ENCODE data around the gene MAP7. TPM values are rescaled to one million over a fixed set of nuclear protein-coding genes. Genes with fewer than 3 reads are reported as not detected.

The MAP7 gene
- total RNA-seq, 5 donors from 2014 or later (not counting 1 experiment from before 2014, with no cell fraction given): 0.33 to 0.73 (median 0.57) TPM

DNA sequence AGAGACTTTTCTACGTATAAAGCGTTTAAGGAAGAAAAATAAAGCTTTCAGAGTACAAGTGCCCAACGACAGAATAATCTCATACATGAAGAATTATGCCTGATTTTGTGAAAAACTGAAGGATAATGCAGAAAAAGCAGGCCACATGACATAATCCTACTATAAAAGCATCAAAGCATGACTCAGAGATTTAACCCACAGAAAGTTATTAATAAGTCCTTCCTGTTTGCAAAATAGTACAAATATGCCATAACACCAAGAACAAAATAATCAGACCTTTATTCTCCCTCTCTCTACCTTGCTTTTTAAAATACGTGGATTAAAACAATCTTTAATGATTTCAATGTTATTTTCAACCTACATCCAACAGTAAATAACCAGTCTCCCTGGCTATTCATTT lies 142.0 kb downstream of the MAP7 start:
- no peaks in the 10 kb centered on the region for H3K27me3 ChIP-seq (replicated peaks in 1 of 2; ENCODE audit: control insufficient read depth in 2 of 2, extremely low read depth in 1 of 2, insufficient read depth in 2 of 2, low read length in 1 of 2)
- no peaks in the 10 kb centered on the region for H3K36me3 ChIP-seq (ENCODE audit: control insufficient read depth in 2 of 2, extremely low read depth in 1 of 2, insufficient read depth in 1 of 2, low read length in 1 of 2)
- 20% methylated on average over 1 of the region's 4 CpGs for WGBS (ENCODE audit: insufficient coverage)
- Mint-ChIP-seq H3K27ac (no peak overlapping the region), H3K4me1 (no peaks in the 10 kb centered on the region), H3K4me3 (no peak overlapping the region), H3K36me3 (no peaks in the 10 kb centered on the region), H3K9me3 (no peaks in the 10 kb centered on the region), H3K27me3 (peaks cover 0 to 14% of the 10 kb centered on the region in 2 donors)
- no peaks in the 10 kb centered on the region for H3K9me3 ChIP-seq
- no peak overlapping the region for H3K27ac ChIP-seq (ENCODE audit: low read length)
- no peak for ATAC-seq (replicated peaks in 1 of 4)
- ChIA-PET CTCF (no interaction called here), POLR2A (interaction anchor here in 1 of 2 donors (0.7 kb wide), 1 partner anchor 8 kb away, joined by 3 read pairs; no protein-coding TSS in a partner anchor)
- no peak overlapping the region for H3K4me3 ChIP-seq (ENCODE audit: control insufficient read depth in 1 of 2, extremely low read depth in 1 of 2, low read length in 1 of 2)
- DNase-seq: no peak
- no peaks in the 10 kb centered on the region for H3K4me1 ChIP-seq (ENCODE audit: control insufficient read depth in 1 of 2, extremely low read depth in 1 of 2, insufficient read depth in 2 of 2, low read length in 2 of 2)

DNA sequence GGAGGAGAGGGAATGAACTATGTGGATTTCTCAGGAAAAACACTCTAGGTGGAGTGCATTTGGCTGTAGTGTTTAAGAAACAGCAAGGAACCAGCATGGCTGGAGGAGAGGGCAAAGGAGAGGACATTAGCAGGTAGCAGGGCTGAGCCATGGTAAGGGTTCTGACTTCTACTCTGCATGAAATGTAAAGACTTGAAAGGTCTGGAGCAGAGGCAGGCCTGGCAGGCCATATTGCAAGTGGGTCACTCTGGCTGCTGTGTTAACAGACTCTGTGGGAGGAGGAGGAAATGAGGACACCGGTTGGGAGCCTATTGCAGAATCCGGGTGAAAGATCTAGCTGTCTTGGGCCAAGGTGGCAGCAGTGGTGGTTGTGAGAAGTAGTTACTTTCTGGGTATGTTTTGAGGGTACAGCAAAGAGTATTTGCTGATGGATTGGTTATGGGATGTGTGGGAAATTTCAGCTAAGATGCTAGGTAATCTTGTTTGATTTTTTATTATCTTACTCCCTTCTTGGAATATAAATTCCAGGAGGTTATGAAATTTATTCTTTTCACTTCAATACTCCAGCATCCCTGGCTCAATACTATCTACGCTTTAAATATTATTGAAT lies 144.7 kb downstream of the MAP7 start:
- no peaks in the 10 kb centered on the region for H3K27me3 ChIP-seq (replicated peaks in 1 of 2; ENCODE audit: control insufficient read depth in 2 of 2, extremely low read depth in 1 of 2, insufficient read depth in 2 of 2, low read length in 1 of 2)
- H3K9me3 ChIP-seq: no peaks in the 10 kb centered on the region

DNA sequence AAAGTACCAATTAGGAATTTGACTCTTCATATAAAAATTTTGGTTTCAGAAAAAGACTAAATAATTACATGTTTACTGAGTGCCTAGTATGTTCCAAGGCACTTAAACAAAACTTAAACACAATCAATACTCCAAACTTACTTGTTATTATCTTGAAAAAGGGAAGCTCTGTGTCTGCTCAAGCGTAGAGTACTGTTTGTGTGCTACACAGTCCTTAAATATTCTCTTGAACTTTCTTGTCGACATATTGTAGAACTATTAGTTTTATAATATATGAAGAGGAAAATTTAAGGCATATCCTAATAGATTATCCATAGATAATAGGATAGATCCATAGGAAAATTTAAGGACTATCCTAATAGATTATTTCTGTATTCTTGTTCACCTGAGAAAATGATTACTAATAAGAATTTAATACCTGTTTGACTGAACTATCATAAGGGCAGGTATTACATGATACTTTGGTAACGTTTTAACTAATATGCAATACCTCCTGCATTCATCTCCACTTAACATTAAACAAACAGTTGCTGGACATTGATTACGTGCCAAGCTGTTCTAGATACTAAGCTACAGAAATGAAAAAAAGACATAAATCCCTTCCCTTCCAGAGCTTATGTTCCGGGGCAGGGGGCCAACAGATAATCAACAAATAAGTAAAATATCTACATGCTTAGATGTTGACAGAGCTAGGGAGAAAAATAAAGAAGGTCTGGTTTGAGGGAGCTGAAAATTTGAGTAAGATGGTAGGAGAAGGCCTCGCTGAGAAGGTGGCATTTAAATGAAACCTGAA lies 145.4 kb downstream of the MAP7 start:
- 100% methylated on average over 1 of the region's 6 CpGs for WGBS (ENCODE audit: insufficient coverage)
- no peak overlapping the region for H3K4me3 ChIP-seq (ENCODE audit: control insufficient read depth in 1 of 2, extremely low read depth in 1 of 2, low read length in 1 of 2)
- CTCF ChIA-PET: interaction anchor here in 1 of 2 donors (0.6 kb wide), 1 partner anchor 1534 kb away, joined by 3 read pairs; no protein-coding TSS in a partner anchor
- Mint-ChIP-seq H3K4me1 (no peaks in the 10 kb centered on the region), H3K9me3 (peaks cover 0 to 3% (median 0%) of the 10 kb centered on the region in 3 donors), H3K27me3 (peaks cover 3 to 15% of the 10 kb centered on the region in 2 donors), H3K27ac (no peak overlapping the region), H3K4me3 (no peak overlapping the region), H3K36me3 (no peaks in the 10 kb centered on the region)
- no peaks in the 10 kb centered on the region for H3K9me3 ChIP-seq
- no peaks in the 10 kb centered on the region for H3K4me1 ChIP-seq (ENCODE audit: control insufficient read depth in 1 of 2, extremely low read depth in 1 of 2, insufficient read depth in 2 of 2, low read length in 2 of 2)
- POLR2A ChIA-PET: no interaction called here
- no peak for DNase-seq
- no peaks in the 10 kb centered on the region for H3K36me3 ChIP-seq (ENCODE audit: control insufficient read depth in 2 of 2, extremely low read depth in 1 of 2, insufficient read depth in 1 of 2, low read length in 1 of 2)
- no peak overlapping the region for H3K27ac ChIP-seq (ENCODE audit: low read length)
- ATAC-seq (replicated peaks in 1 of 4): no peak
- no peaks in the 10 kb centered on the region for H3K27me3 ChIP-seq (replicated peaks in 1 of 2; ENCODE audit: control insufficient read depth in 2 of 2, extremely low read depth in 1 of 2, insufficient read depth in 2 of 2, low read length in 1 of 2)

More for the DNA sequence above, 144.7 kb downstream of the MAP7 start:
- POLR2A ChIA-PET: no interaction called here
- ATAC-seq (replicated peaks in 1 of 4) (no peak), DNase-seq (no peak)
- Histone ChIP-seq H3K36me3 (ENCODE audit: control insufficient read depth in 2 of 2, extremely low read depth in 1 of 2, insufficient read depth in 1 of 2, low read length in 1 of 2) (no peaks in the 10 kb centered on the region), H3K27ac (ENCODE audit: low read length) (no peak overlapping the region), H3K4me3 (ENCODE audit: control insufficient read depth in 1 of 2, extremely low read depth in 1 of 2, low read length in 1 of 2) (no peak overlapping the region), H3K4me1 (ENCODE audit: control insufficient read depth in 1 of 2, extremely low read depth in 1 of 2, insufficient read depth in 2 of 2, low read length in 2 of 2) (no peaks in the 10 kb centered on the region)
- WGBS (ENCODE audit: insufficient coverage): 83% methylated on average over 2 of the region's 3 CpGs
- Mint-ChIP-seq H3K4me1 (no peaks in the 10 kb centered on the region), H3K36me3 (no peaks in the 10 kb centered on the region), H3K4me3 (no peak overlapping the region), H3K9me3 (peaks cover 0 to 3% (median 0%) of the 10 kb centered on the region in 3 donors), H3K27ac (no peak overlapping the region), H3K27me3 (peaks cover 3 to 15% of the 10 kb centered on the region in 2 donors)
- CTCF ChIA-PET: interaction anchor here in 1 of 2 donors (0.6 kb wide), 1 partner anchor 722 kb away, joined by 3 read pairs; no protein-coding TSS in a partner anchor

- no CpG with 5 or more reads among the region's 3 CpGs for WGBS (ENCODE audit: insufficient coverage)
- POLR2A ChIA-PET: interaction anchor here in 1 of 2 donors (0.7 kb wide), 1 partner anchor 11 kb away, joined by 4 read pairs; no protein-coding TSS in a partner anchor
Measured at GRCh38 chr6:136404007-136404406, 146.2 kb downstream of the MAP7 start.

DNA sequence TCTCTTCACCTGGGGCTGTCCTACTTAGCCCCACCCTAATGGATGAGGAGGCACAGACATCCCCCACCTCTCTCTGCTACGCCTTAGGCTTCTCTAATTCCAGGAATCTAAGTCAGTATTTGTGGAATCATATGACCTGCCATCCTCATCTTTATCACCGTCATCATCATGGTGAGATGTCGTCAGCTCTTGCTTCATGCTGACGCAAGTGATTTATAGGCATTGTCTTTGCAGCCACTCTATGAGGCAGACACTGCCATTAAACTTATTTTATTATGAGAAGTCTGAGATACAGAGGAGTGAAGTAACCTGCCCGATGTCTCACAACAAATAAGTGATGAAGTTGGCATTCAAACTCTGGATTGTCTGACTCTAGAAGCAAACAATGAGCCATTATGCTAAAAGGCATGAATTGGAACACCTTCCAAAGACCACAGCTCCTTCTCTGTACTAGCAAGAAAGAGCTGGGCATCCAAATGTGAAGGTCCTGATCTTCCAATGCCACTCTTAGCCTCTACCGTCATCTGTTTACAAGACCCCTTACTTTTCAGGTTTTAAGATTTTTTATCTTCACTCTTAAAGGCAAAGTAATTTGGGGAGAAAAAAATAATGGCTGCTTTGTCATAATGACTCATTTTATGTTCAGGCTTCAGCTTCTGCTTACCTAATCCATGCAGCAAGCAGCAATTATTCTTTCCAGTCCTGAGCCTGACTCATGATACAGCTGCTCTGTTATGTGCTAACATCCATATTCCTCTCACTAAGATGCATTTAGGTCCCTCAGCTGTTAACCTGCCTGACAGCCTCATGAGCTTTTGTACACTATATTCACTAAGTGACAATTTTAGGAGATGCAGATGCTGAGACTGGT lies 146.9 kb downstream of the MAP7 start:
- no peaks in the 10 kb centered on the region for H3K4me1 ChIP-seq (ENCODE audit: control insufficient read depth in 1 of 2, extremely low read depth in 1 of 2, insufficient read depth in 2 of 2, low read length in 2 of 2)
- H3K4me3 ChIP-seq (ENCODE audit: control insufficient read depth in 1 of 2, extremely low read depth in 1 of 2, low read length in 1 of 2): no peak overlapping the region
- 100% methylated on average over 1 of the region's 6 CpGs for WGBS (ENCODE audit: insufficient coverage)
- no peaks in the 10 kb centered on the region for H3K9me3 ChIP-seq
- Mint-ChIP-seq H3K27ac (no peak overlapping the region), H3K27me3 (peaks cover 3 to 15% of the 10 kb centered on the region in 2 donors), H3K4me3 (no peak overlapping the region), H3K9me3 (peaks cover 0 to 3% (median 0%) of the 10 kb centered on the region in 3 donors), H3K4me1 (no peaks in the 10 kb centered on the region), H3K36me3 (peaks cover 4% of the 10 kb centered on the region)
- ATAC-seq (replicated peaks in 1 of 4) (no peak), DNase-seq (no peak)
- H3K27me3 ChIP-seq (replicated peaks in 1 of 2; ENCODE audit: control insufficient read depth in 2 of 2, extremely low read depth in 1 of 2, insufficient read depth in 2 of 2, low read length in 1 of 2): peaks cover 0 to 2% of the 10 kb centered on the region in 2 experiments
- POLR2A ChIA-PET: interaction anchor here in 1 of 2 donors (0.7 kb wide), 1 partner anchor 12 kb away, joined by 4 read pairs; no protein-coding TSS in a partner anchor
- CTCF ChIA-PET: no interaction called here
- no peaks in the 10 kb centered on the region for H3K36me3 ChIP-seq (ENCODE audit: control insufficient read depth in 2 of 2, extremely low read depth in 1 of 2, insufficient read depth in 1 of 2, low read length in 1 of 2)
- no peak overlapping the region for H3K27ac ChIP-seq (ENCODE audit: low read length)

More at GRCh38 chr6:136404007-136404406, 146.2 kb downstream of the MAP7 start:
- Histone ChIP-seq H3K4me1 (ENCODE audit: control insufficient read depth in 1 of 2, extremely low read depth in 1 of 2, insufficient read depth in 2 of 2, low read length in 2 of 2) (no peaks in the 10 kb centered on the region), H3K9me3 (no peaks in the 10 kb centered on the region), H3K27me3 (replicated peaks in 1 of 2; ENCODE audit: control insufficient read depth in 2 of 2, extremely low read depth in 1 of 2, insufficient read depth in 2 of 2, low read length in 1 of 2) (peaks cover 0 to 2% of the 10 kb centered on the region in 2 experiments), H3K27ac (ENCODE audit: low read length) (no peak overlapping the region), H3K36me3 (ENCODE audit: control insufficient read depth in 2 of 2, extremely low read depth in 1 of 2, insufficient read depth in 1 of 2, low read length in 1 of 2) (no peaks in the 10 kb centered on the region), H3K4me3 (ENCODE audit: control insufficient read depth in 1 of 2, extremely low read depth in 1 of 2, low read length in 1 of 2) (no peak overlapping the region)
- ATAC-seq (replicated peaks in 1 of 4) (no peak), DNase-seq (no peak)
- H3K9me3 Mint-ChIP-seq: peaks cover 0 to 3% (median 0%) of the 10 kb centered on the region in 3 donors
- H3K36me3 Mint-ChIP-seq: no peaks in the 10 kb centered on the region
- H3K27me3 Mint-ChIP-seq: peaks cover 3 to 15% of the 10 kb centered on the region in 2 donors
- no peak overlapping the region for H3K27ac Mint-ChIP-seq
- H3K4me1 Mint-ChIP-seq: no peaks in the 10 kb centered on the region
- H3K4me3 Mint-ChIP-seq: no peak overlapping the region
- CTCF ChIA-PET: no interaction called here

GRCh38 chr6:136401749-136402148 lies 148.5 kb downstream of the MAP7 start:
- Histone ChIP-seq H3K4me1 (ENCODE audit: control insufficient read depth in 1 of 2, extremely low read depth in 1 of 2, insufficient read depth in 2 of 2, low read length in 2 of 2) (no peaks in the 10 kb centered on the region), H3K4me3 (ENCODE audit: control insufficient read depth in 1 of 2, extremely low read depth in 1 of 2, low read length in 1 of 2) (no peak overlapping the region), H3K27ac (ENCODE audit: low read length) (no peak overlapping the region), H3K36me3 (ENCODE audit: control insufficient read depth in 2 of 2, extremely low read depth in 1 of 2, insufficient read depth in 1 of 2, low read length in 1 of 2) (no peaks in the 10 kb centered on the region), H3K9me3 (no peaks in the 10 kb centered on the region), H3K27me3 (replicated peaks in 1 of 2; ENCODE audit: control insufficient read depth in 2 of 2, extremely low read depth in 1 of 2, insufficient read depth in 2 of 2, low read length in 1 of 2) (peaks cover 0 to 2% of the 10 kb centered on the region in 2 experiments)
- Mint-ChIP-seq H3K27ac (no peak overlapping the region), H3K4me1 (no peaks in the 10 kb centered on the region), H3K9me3 (peaks cover 0 to 3% (median 0%) of the 10 kb centered on the region in 3 donors), H3K36me3 (peaks cover 5% of the 10 kb centered on the region), H3K27me3 (peaks cover 3 to 9% of the 10 kb centered on the region in 2 donors), H3K4me3 (no peak overlapping the region)
- POLR2A ChIA-PET: no interaction called here
- ATAC-seq (replicated peaks in 1 of 4) (no peak), DNase-seq (no peak)
- CTCF ChIA-PET: interaction anchor here in 1 of 2 donors (0.6 kb wide), 1 partner anchor 1894 kb away, joined by 3 read pairs; no protein-coding TSS in a partner anchor
- 89% methylated on average over 3 of the region's 3 CpGs for WGBS (ENCODE audit: insufficient coverage)

All from T-cell (primary cell).